ENCODE results near the gene SPTLC3.

DNA sequence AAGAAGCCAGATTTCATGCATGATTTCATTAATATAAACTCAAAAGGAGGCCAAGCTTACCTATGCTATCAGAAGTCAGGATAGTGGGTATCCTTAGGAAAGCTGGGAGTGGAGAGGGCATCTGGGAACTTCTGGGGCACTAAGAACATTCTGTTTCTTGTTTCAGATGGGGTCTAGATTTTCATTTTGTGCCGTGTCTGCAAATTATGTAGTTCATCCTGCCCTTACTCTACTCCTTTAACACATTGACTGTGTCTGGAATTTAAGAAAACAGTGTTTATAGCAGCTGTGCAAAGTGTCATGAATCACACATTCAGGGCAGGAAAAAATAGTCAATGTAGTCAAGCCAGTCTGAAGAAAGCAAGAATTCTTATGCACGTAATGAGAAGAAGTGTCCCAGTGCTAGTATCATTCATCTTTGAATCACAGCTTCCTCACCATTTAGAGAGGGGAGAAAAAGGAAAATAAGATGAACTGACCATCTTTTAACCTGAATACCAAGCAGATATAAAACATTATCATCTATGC lies 11.6 kb upstream of the SPTLC3 start:
- TF ChIP-seq, protein P1, sequence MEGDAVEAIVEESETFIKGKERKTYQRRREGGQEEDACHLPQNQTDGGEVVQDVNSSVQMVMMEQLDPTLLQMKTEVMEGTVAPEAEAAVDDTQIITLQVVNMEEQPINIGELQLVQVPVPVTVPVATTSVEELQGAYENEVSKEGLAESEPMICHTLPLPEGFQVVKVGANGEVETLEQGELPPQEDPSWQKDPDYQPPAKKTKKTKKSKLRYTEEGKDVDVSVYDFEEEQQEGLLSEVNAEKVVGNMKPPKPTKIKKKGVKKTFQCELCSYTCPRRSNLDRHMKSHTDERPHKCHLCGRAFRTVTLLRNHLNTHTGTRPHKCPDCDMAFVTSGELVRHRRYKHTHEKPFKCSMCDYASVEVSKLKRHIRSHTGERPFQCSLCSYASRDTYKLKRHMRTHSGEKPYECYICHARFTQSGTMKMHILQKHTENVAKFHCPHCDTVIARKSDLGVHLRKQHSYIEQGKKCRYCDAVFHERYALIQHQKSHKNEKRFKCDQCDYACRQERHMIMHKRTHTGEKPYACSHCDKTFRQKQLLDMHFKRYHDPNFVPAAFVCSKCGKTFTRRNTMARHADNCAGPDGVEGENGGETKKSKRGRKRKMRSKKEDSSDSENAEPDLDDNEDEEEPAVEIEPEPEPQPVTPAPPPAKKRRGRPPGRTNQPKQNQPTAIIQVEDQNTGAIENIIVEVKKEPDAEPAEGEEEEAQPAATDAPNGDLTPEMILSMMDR (conservative IDR thresholded peaks at IDR 0.05 in 1 of 2, IDR thresholded peaks at IDR 0.05 in 1 of 2; ENCODE audit: low read depth in 1 of 2, low read length in 2 of 2) = no peak
- no peak for TF ChIP-seq EZH2 (IDR thresholded peaks at IDR 0.05; ENCODE audit: low read length, missing control alignments)

Data from fibroblast of lung (primary cell).